Upper lobe of left lung (tissue), 4 donors: Measurements from ENCODE around the gene ADIRF.

Source experiments
- CTCF ChIP-seq, 6 experiments: fragments of 450-650 bp in 4 of 6; fragments of 200-600 bp in 2 of 6; sonication (generic) in 2 of 6; IDR thresholded peaks; one replicate each; pipeline ENCODE4 v1.5.1; 2016 to 2019; ENCODE audit warnings: antibody characterized with exemption in 6 of 6
- EP300 ChIP-seq, 4 donors: sonication (generic); formaldehyde crosslinking; IDR thresholded peaks; one replicate each; pipeline ENCODE4 v1.5.1; 2017; ENCODE audit warnings: antibody characterized with exemption in 4 of 4, control low read depth in 2 of 4
- POLR2A ChIP-seq, 4 donors: fragments of 450-650 bp; IDR thresholded peaks; one replicate each; pipeline ENCODE4 v1.5.1; 2016 to 2017; ENCODE audit warnings: antibody characterized with exemption in 4 of 4, mild to moderate bottlenecking in 2 of 4
- POLR2AphosphoS5 ChIP-seq, 2 donors: sonication (generic); formaldehyde crosslinking; IDR thresholded peaks; one replicate each; pipeline ENCODE4 v1.5.1; 2017; ENCODE audit warnings: antibody characterized with exemption in 2 of 2

- TF ChIP-seq CTCF (IDR thresholded peaks at IDR 0.05) (no peak), EP300 (IDR thresholded peaks at IDR 0.05) (no peak), POLR2A (IDR thresholded peaks at IDR 0.05) (no peak), POLR2AphosphoS5 (IDR thresholded peaks at IDR 0.05) (no peak)
Measured at GRCh38 chr10:86956848-86957448, 11.3 kb upstream of the ADIRF start.
